ACC112 (cell line): ENCODE measurements around the gene BAG1.

Experiments used
- H2AFZ ChIP-seq: fragments of 200-600 bp; sonication (generic); one replicate; pipeline ENCODE4 v1.6.0; 2017; ENCODE audit warnings: antibody characterized with exemption, low read length; ENCODE audit not compliant: unreplicated experiment
- H3K27ac ChIP-seq: fragments of 200-600 bp; sonication (generic); 2 replicates; pipeline ENCODE4 v1.5.1; 2014; ENCODE audit warnings: low read depth, mild to moderate bottlenecking, antibody characterized with exemption, low read length, moderate library complexity
- H3K27me3 ChIP-seq: fragments of 200-600 bp; sonication (generic); 2 replicates; pipeline ENCODE4 v1.6.1; 2014; ENCODE audit warnings: mild to moderate bottlenecking, antibody characterized with exemption, low read length, moderate library complexity, mixed read lengths; ENCODE audit not compliant: insufficient read depth
- H3K36me3 ChIP-seq: fragments of 200-600 bp; sonication (generic); 2 replicates; pipeline ENCODE4 v1.6.1; 2016; ENCODE audit warnings: mild to moderate bottlenecking, antibody characterized with exemption, low read length, moderate library complexity, mixed read lengths; ENCODE audit not compliant: insufficient read depth
- H3K4me1 ChIP-seq: fragments of 200-600 bp; sonication (generic); one replicate; pipeline ENCODE4 v1.6.1; 2016; ENCODE audit warnings: low read length, mixed read lengths; ENCODE audit not compliant: insufficient read depth, unreplicated experiment, control insufficient read depth
- H3K4me3 ChIP-seq: fragments of 200-600 bp; sonication (generic); 2 replicates; pipeline ENCODE4 v1.5.1; 2014; ENCODE audit warnings: mild to moderate bottlenecking, low read depth, low read length
- H3K79me2 ChIP-seq: fragments of 200-600 bp; sonication (generic); one replicate; pipeline ENCODE4 v1.6.0; 2016; ENCODE audit warnings: low read length; ENCODE audit not compliant: control insufficient read depth, unreplicated experiment, insufficient read depth

BAG1 gene

DNA sequence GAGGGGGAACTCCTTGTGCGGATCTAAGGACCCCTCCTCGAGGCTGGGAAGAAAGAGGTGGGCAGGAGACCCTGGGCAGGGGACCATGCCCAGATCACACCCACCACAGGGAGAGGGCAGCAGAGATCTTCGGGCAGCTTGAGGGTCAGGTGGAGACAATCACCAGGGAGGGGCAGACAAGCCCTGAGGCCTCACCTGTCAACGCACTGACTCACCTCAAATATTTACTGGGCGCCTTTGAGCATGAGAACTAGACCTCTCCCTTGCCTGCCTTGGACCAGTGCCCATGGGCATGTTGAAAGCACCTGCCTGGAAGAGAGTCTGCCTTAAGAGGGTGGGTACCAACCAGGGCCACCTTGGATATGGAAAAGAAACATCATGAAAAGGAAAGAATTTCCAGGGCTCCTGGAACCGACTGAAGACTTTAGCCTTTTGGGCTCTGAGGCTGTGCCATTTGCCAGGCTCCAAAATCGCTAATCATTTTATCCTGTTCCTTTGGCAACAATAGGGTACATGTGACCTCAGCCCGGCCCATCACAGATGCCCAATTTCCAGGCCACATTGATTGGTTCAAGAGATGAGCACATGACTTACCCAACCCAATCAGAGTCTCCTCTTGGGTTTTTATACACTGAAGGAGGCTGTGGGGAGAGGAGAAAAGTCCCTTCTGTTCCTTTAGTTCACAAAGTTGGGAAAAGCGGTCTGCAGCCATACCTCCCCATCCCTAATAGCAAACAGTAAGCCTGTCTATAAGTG, 35.0 kb downstream of the BAG1 start:
- Histone ChIP-seq H3K36me3 (no peaks in the 10 kb centered on the region), H2AFZ (no peak overlapping the region), H3K4me3 (no peak overlapping the region), H3K79me2 (no peaks in the 10 kb centered on the region), H3K27me3 (no peaks in the 10 kb centered on the region), H3K27ac (no peak overlapping the region), H3K4me1 (peaks cover 24% of the 10 kb centered on the region)

DNA sequence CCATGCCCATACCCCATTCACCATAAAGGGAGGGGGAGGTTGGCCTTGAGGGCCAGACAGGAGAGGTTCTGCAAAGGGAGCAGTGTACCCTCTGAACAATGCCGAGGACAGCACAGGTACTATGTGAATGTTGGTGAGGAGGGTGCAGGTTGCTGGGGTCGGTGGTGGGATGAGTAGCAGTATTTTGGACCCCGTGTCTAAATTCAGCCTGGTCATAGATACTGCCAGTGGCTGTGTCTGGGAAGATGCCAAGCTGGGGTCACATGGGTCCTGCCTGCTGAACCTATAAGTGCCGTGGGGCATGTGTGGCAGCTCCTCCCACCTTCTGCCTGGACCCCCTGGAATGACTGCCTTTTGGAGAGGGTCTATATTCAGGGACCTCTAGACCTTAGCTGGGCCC, 35.9 kb downstream of the BAG1 start:
- no peak overlapping the region for H3K4me3 ChIP-seq
- H2AFZ ChIP-seq, result no peak overlapping the region
- H3K79me2 ChIP-seq, result no peaks in the 10 kb centered on the region
- peaks cover 16% of the 10 kb centered on the region for H3K4me1 ChIP-seq
- H3K27ac ChIP-seq, result no peak overlapping the region
- no peaks in the 10 kb centered on the region for H3K27me3 ChIP-seq
- H3K36me3 ChIP-seq, result no peaks in the 10 kb centered on the region

DNA sequence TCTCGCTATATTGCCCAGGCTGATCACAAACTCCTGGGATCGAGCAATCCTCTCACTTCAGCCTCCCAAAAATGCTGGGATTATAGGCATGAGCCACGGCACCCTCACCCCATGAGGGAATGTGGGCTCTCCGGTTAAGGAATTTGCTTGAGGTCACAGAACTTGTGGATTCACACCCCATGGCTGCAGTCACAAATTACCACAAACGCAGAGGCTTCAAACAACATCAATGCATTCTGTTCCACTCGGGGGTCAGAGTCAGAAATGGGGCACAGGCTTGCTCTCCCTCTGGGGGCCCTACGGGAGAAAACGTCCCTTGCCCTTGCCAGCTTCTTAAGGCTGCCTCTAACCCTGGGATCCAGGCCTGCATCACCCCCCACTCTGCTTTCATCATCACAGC, 36.8 kb downstream of the BAG1 start:
- Histone ChIP-seq H3K36me3 (no peaks in the 10 kb centered on the region), H3K4me3 (no peak overlapping the region), H3K27ac (no peak overlapping the region), H3K4me1 (peaks cover 10% of the 10 kb centered on the region), H3K79me2 (no peaks in the 10 kb centered on the region), H3K27me3 (no peaks in the 10 kb centered on the region), H2AFZ (no peak overlapping the region)

DNA sequence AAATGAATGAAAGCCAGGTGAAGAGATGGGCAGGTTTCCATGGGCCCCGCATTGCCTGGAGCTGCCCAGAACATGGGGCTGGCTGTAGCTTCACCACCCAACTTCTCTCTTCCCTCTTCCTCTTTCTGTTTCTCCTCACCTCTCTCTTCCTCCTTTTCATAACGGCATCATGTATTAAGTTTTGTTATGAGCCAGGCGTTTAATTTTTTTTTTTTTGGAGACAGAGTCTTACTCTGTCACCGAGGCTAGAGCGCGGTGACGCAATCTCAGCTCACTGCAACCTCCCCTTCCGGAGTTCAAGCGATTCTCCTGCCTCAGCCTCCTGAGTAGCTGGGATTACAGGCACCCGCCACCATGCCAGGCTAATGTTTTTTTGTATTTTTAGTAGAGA, 37.5 kb downstream of the BAG1 start:
- no peaks in the 10 kb centered on the region for H3K27me3 ChIP-seq
- H3K79me2 ChIP-seq, result no peaks in the 10 kb centered on the region
- no peak overlapping the region for H3K4me3 ChIP-seq
- peaks cover 10% of the 10 kb centered on the region for H3K4me1 ChIP-seq
- H3K27ac ChIP-seq, result no peak overlapping the region
- no peak overlapping the region for H2AFZ ChIP-seq
- no peaks in the 10 kb centered on the region for H3K36me3 ChIP-seq

DNA sequence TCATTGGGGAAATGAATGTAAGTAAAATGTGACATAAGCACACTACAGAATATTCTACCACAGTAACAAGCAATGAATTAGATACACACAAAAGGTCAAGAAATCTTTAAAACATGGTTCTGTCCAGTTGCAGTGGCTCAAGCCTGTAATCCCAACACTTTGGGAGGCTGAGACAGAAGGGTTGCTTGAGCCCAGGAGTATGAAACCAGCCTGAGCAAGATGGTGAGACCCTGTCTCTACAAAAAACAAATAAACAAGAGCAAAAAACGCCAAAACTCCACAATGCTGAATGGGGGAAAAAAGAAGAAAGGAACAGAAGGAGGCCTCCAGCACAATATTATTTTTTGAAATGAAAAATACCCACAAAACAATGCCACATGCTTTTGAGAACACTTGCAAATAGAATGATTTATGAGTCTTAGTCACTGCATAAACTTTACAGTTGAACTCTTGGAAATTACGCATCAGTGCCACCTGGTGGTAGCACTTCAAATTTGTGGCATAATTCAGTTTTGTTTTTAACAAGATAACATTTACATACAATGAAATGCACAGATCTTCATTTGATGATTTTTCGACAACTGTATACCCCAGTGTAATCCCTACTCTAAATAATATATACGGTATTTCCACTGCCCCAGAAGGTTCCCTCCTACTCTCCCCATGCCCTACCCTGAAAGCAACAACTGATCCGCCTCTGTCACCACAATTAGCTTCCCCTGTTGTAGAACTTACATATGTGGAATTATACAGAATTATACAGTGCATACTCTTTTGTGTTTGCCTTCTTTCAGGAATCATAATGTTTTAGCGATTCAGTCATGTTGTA, 39.0 kb downstream of the BAG1 start:
- Histone ChIP-seq H3K4me3 (no peak overlapping the region), H3K79me2 (no peaks in the 10 kb centered on the region), H3K36me3 (no peaks in the 10 kb centered on the region), H3K27me3 (no peaks in the 10 kb centered on the region), H2AFZ (no peak overlapping the region), H3K4me1 (peaks cover 10% of the 10 kb centered on the region), H3K27ac (0 out of 2 replicates have a peak overlapping the region, but pooled peaks have one; percentile 13)

DNA sequence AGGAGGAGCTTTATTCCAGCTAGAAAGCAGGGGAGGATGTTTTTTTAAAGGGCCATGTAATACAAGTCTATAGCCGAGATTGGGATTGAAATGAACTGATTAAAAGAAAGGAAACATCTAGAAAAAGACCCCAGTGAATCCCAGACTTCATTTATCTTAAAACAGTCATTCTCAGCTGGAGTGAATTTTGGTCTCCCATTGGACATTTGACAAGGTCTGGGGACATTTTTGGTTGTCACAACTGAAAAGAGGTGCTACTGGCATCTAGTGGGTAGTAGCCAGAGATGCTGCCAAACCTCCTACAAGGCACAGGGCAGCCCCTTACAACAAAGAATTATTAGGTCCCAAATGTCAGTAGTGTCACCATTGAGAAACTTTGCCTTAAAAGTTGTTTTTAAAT, 40.8 kb downstream of the BAG1 start:
- H2AFZ ChIP-seq, result no peak overlapping the region
- no peak overlapping the region for H3K4me3 ChIP-seq
- H3K27me3 ChIP-seq, result no peaks in the 10 kb centered on the region
- H3K79me2 ChIP-seq, result no peaks in the 10 kb centered on the region
- H3K36me3 ChIP-seq, result no peaks in the 10 kb centered on the region
- no peak overlapping the region for H3K27ac ChIP-seq
- peaks cover 10% of the 10 kb centered on the region for H3K4me1 ChIP-seq

DNA sequence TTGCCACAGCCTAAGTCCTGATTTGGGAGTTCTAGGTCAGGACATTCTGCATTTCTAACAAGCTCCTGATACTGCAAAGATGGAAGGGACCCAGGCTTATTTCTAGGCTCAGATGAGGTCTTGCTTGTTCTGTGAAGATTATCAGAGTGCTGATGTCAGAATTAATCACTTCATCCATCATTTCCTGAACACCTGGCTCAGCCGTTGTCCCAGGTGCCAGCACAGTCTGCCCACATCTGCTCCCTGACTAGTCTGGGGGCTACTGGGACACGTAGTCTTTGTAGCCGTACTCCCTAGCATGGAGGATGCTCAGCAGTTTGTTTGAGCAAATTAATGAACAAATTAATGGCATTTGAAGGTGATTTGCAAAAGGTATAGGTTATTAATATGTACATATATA, 42.5 kb downstream of the BAG1 start:
- Histone ChIP-seq H3K27ac (no peak overlapping the region), H3K79me2 (no peaks in the 10 kb centered on the region), H3K27me3 (no peaks in the 10 kb centered on the region), H3K36me3 (no peaks in the 10 kb centered on the region), H3K4me1 (peaks cover 10% of the 10 kb centered on the region), H3K4me3 (no peak overlapping the region), H2AFZ (no peak overlapping the region)

DNA sequence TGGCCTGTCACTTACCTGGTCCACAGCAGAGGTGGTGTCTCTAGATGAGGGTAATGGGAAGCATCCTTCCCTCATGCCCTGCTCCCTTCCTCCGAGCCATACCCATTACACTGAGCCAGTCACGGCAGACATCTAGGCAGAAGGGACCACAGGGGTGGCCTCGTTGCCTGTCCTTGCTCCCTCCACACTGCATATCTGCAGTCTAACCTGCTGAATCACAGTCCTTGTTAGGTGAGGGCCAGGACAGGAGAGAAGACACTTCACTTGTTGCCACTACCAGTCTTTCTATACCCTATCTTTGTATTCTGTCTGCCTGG, 43.0 kb downstream of the BAG1 start:
- H3K27me3 ChIP-seq, result no peaks in the 10 kb centered on the region; the same call in 1 of the 2 replicates
- peaks cover 10% of the 10 kb centered on the region for H3K4me1 ChIP-seq
- H3K36me3 ChIP-seq, result no peaks in the 10 kb centered on the region
- H3K27ac ChIP-seq, result no peak overlapping the region
- H3K4me3 ChIP-seq, result no peak overlapping the region
- no peak overlapping the region for H2AFZ ChIP-seq
- no peaks in the 10 kb centered on the region for H3K79me2 ChIP-seq

DNA sequence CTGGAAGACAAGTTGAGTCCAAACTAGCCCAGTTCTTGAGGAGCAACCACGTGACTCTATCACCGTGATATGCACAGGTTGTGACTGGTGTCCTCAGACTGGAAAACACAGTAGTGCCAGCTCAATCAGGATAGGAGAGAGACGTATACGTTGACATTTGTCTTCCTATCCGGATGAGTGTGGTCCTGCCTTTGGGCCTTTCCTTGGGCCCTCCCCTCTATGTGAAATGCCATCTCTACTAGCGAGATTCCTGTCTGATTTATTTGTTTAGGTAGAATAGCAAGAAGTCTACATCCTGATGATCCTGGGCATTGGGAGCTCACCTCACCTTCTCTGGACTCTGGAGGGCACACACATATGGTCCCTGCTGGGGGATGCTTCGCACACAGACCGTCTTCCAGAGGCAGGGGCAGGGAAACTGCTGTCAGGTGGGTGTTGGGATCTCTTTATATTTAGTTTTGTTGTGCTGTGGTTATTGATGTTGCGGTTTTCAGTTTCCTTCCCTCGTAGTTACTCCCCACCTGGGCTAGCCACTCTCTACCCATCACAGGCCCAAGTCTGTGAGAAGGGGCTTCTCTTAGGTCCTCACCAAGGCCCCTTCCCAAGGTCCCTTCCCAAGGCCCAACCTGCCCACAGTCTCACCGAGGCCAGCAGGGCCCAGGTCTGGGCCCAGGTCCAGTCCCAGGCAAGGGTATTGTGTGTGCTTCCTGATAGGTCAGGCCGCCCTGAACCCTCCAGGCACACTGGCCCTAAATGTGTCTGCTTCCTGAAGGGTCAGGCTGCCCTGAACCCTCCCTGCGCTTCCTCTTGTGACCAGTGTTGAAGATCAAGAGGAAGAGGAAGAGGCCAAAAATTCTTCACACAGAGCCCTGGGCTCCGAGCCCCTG, 43.6 kb downstream of the BAG1 start:
- H3K27ac ChIP-seq, result no peak overlapping the region
- no peaks in the 10 kb centered on the region for H3K79me2 ChIP-seq
- H2AFZ ChIP-seq, result no peak overlapping the region
- H3K27me3 ChIP-seq, result peaks cover 5% of the 10 kb centered on the region; the same call in 1 of the 2 replicates
- peaks cover 8% of the 10 kb centered on the region for H3K4me1 ChIP-seq
- H3K36me3 ChIP-seq, result no peaks in the 10 kb centered on the region
- H3K4me3 ChIP-seq, result no peak overlapping the region

DNA sequence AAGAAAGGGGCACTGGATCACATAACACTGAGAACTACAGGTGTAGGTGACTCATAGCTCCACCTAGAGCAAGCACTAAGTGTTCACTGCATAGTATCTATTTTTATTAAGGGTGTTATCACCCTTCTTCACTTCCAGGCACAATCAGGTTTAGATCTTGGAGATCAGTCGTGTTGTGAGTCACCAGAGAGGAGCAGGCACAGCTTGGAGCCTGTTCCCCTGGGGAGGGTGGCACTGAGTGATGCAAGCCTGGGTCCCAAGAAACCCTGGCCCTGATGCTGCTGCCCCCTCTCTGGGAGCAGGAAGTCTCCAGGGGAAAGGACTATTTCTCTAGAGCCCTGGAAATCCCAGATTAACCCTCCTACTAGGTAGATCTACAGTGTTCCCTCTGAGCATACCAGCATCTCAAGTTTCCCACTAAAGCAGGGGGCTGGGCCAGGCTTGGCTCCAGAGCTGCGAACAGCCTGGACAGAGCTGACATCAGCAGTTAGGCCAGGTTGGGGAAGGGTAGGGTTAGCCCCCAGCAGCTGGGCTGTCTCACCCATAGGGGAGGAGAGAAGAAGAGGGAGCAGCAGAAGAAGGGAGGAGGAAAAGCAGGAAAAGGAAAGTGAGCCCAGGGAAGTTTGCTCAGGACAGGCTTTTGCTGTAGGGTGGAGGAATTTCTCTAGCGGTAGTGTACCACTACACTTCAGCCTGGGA, 52.7 kb downstream of the BAG1 start:
- H3K79me2 ChIP-seq, result no peaks in the 10 kb centered on the region
- peaks cover 14% of the 10 kb centered on the region; the same call in 1 of the 2 replicates for H3K27me3 ChIP-seq
- H3K4me1 ChIP-seq, result peaks cover 4% of the 10 kb centered on the region
- no peak overlapping the region for H3K4me3 ChIP-seq
- H2AFZ ChIP-seq, result no peak overlapping the region
- no peak overlapping the region for H3K27ac ChIP-seq
- no peaks in the 10 kb centered on the region for H3K36me3 ChIP-seq
